HG02642 (cell line): ENCODE measurements around the gene BMERB1.

ENCODE experiments used
- ATAC-seq: cut with Tn5 transposase; IDR thresholded peaks from one replicate; pipeline ENCODE4 v1.9.1; 2021; ENCODE audit warnings: mild to moderate bottlenecking; ENCODE audit not compliant: unreplicated experiment, poor library complexity

BMERB1 gene

DNA sequence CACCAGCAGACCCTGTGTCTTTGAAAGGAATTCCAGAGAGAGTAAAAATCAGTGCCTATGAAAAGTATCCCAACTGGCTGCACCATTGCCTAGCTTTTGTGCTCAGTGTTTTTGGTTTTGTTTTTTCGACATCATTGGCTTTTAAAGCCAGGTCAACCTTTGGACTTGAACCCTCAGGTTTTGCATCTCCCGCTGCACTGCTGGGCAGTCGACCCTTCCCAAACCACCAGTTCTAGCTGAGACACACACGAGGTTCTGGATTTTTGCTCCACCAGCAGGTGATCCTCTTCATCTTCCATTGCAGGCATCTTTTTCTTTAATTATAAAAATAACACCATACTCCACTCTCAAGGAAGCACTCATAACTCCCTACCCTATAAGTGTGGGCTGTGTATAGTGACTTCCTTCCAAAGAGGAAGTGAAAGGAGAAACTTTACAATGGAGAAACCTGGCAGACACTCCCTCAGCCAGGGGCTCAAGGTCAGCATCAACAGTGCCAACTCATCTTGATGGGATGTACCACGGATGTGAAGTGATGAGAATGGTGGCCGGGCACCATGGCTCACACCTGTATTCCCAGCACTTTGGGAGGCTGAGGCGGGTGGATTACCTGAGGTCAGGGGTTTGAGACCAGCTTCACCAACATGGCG, 57.8 kb downstream of the BMERB1 start:
- ATAC-seq, result no peak

DNA sequence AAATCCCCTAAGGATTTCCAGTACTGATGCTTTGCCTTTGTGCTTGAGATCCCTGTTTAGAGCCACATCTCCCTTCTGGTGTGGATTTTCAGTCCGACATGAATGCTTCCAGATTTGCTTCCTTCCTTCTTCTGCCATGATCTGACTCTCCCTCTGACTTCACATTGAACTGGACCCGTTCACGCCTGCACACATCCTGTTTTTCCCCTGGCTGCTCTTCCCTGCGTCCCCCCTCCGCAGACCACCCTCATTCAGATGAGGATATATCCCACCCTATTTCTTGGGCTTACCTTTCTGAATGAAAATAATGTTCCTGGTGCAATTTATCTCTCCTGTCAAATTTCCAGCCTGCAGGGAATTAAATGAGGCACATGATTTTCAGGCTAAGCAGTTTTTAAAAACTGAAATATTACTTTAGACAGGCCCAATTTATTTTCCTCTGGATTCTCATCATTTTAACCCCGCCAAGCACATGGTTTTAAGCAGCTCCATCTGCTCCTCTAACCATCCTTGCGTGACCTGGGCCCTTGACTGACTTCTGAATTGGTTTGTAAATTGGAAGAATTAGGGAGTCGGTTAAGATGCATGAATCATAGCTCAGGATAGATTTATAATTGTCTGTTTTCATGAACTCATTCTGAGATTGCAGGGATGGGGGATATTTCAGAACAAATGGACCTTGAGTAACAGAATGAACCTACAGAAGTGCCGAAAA, 59.2 kb downstream of the BMERB1 start:
- ATAC-seq, result no peak

DNA sequence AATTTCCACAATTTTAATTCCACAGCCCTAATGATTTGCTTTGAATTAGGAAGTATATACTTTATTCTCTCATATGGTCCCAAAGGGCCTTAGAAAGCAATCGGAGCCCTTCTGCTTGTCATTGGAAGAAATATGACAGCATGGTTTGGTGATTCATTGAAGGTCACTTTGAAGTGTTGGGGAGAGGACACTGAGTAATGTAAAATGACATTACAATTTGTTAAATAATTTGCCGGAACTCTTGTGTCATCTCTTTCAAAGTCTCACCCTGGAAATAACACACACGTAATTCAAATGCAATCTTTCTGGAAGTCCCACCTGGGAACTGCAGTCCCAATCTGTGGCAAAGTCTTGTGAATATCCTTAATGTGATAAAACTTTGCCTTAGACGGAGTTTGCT, 59.8 kb downstream of the BMERB1 start:
- no peak for ATAC-seq

GRCh38 chr16:15495898-15496297, 61.5 kb downstream of the BMERB1 start:
- no peak for ATAC-seq

GRCh38 chr16:15498427-15499175, 64.2 kb downstream of the BMERB1 start:
- ATAC-seq, result no peak

GRCh38 chr16:15502041-15502725, 67.8 kb downstream of the BMERB1 start:
- no peak for ATAC-seq

DNA sequence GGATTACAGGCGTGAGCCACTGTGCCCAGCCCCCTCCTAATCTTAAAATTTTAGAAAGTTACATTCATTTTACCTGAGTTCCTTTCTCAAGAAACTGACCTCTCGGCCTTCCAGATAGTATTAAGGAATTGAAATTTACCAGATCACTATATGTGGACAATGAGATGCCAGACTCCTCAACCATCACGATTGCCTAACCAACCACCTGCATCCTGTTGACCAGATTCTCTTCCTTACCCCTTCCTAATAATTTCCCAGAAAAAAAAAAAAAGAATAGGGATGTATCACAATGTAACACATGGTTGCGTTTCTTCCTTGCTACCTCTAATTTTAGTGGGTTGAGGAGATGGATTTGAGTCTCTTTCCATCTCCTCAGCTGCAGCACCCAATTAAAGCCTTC, 72.1 kb downstream of the BMERB1 start:
- ATAC-seq, result no peak

GRCh38 chr16:15507301-15507958, 73.0 kb downstream of the BMERB1 start:
- ATAC-seq, result no peak

- ATAC-seq, result no peak
Observed at GRCh38 chr16:15507959-15508627, 73.7 kb downstream of the BMERB1 start.

- no peak for ATAC-seq
Observed at GRCh38 chr16:15509051-15509592, 74.7 kb downstream of the BMERB1 start.

GRCh38 chr16:15509593-15510535, 75.5 kb downstream of the BMERB1 start:
- ATAC-seq, result no peak

DNA sequence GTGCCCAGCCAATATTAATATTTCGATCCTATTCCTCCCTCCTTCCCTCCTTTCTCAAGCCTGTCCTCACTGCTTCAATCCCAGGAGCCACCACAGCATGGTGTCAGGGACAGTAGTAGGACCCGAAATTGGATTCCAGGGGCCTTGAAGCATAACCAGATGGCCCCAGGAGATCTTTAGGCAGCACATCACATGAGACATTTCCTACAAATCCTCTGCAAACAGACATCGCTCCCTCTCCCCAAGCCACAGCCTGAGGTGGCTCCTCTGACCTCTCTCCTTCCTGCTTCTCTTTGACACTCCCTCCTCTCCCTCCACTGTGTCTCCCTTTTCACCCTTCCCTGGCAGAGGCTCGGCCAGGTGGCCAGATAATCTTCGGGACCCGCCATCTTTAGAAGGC, 76.6 kb downstream of the BMERB1 start:
- no peak for ATAC-seq

- ATAC-seq, result no peak
Observed at GRCh38 chr16:15511759-15512487, 77.5 kb downstream of the BMERB1 start.

- ATAC-seq, result no peak
Observed at GRCh38 chr16:15513156-15513555, 78.8 kb downstream of the BMERB1 start.

GRCh38 chr16:15515992-15516391, 81.6 kb downstream of the BMERB1 start:
- ATAC-seq, result no peak

- ATAC-seq, result no peak
Observed at GRCh38 chr16:15516609-15517008, 82.2 kb downstream of the BMERB1 start.

DNA sequence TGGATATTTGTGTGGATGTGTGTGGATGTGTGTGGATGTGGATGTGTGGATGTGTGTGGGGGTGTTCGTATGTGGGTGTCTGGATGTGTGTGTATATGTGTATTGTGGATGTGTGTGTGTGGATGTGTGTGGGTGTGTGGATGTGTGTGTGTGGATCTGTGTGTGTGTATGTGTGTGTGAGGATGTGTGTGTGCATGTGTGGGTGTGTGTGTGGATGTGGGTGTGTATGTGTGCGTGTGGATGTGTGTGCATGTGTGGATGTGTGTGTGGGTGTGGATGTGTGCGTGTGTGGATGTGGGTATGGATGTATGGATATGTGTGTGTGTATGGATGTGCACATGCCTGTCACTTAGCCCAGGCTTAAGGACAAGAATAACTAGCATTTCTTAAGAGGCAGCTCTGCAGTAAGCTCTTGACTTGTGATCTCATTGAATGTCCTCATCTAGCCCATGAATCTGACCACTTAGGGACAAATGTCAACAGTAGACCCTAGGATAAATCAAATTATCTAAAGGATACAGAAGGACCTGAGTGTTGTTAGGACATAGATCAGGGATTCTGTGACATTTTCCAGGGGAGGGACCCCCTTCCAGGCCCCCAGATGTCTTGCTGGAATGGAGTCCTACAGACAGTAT, 83.5 kb downstream of the BMERB1 start:
- no peak for ATAC-seq
